H1 (cell line): Measurements from ENCODE around the gene PCDH11Y. TPM values are rescaled to one million over a fixed set of nuclear protein-coding genes. Genes with fewer than 3 reads are reported as not detected.
"Not testable (repeated sequence)": the region's sequence is repeated elsewhere in the genome, so short reads cannot be mapped to it uniquely, and the experiment has no call there.

Experiments used
- CTCF ChIA-PET: fragments of 300-600 bp; sonication (Branson Sonifier 250); formaldehyde crosslinking; loops from one replicate; lab custom pipeline; 2021; ENCODE audit not compliant: partially characterized antibody; lab: Charles Lee
- POLR2A ChIA-PET: fragments of 300-600 bp; sonication (Branson Sonifier 250); formaldehyde crosslinking; loops from one replicate; lab custom pipeline; 2021; ENCODE audit warnings: inconsistent platforms; ENCODE audit not compliant: partially characterized antibody; lab: Charles Lee
- DNase-seq, 2 experiments: peaks; one replicate each; pipeline versions ENCODE4 v3.0.0 to v3.0.0-alpha.2; 2010 to 2022; ENCODE audit warnings: low spot score in 2 of 2, low read depth in 1 of 2, mixed read lengths in 1 of 2
- FAIRE-seq: peaks from 2 replicates; lab custom pipeline; 2011; peaks lifted over from hg19 to GRCh38; lab: Jason Lieb, UNC
- H2AFZ ChIP-seq: 2 replicates; pipeline ENCODE4 v1.8.1; 2012; ENCODE audit warnings: low read length, inconsistent platforms
- H2AK5ac ChIP-seq: 2 replicates; pipeline ENCODE4 v1.6.1; 2013; ENCODE audit warnings: low read depth, low read length
- H2BK120ac ChIP-seq: replicated peaks from 2 replicates; pipeline ENCODE3; 2013; ENCODE audit warnings: low read depth, low read length, inconsistent platforms
- H2BK12ac ChIP-seq: 2 replicates; pipeline ENCODE4 v1.6.1; 2013; ENCODE audit warnings: low read depth, low read length
- H2BK15ac ChIP-seq: 2 replicates; pipeline ENCODE4 v1.6.1; 2013; ENCODE audit warnings: low read length
- H2BK20ac ChIP-seq: 2 replicates; pipeline ENCODE4 v1.6.1; 2013; ENCODE audit warnings: low read length
- H2BK5ac ChIP-seq: 2 replicates; pipeline ENCODE4 v1.6.1; 2013; ENCODE audit warnings: low read depth, low read length
- H3K14ac ChIP-seq: 2 replicates; pipeline ENCODE4 v1.6.1; 2013; ENCODE audit warnings: inconsistent platforms; ENCODE audit not compliant: insufficient read length
- H3K18ac ChIP-seq: 2 replicates; pipeline ENCODE4 v1.6.1; 2013; ENCODE audit warnings: low read length; ENCODE audit errors: extremely low read depth
- H3K23ac ChIP-seq: 2 replicates; pipeline ENCODE4 v1.6.1; 2013; ENCODE audit warnings: inconsistent platforms; ENCODE audit not compliant: insufficient read length
- H3K23me2 ChIP-seq: 2 replicates; pipeline ENCODE4 v1.6.1; 2013; ENCODE audit warnings: low read depth, low read length
- H3K27ac ChIP-seq: 2 replicates; pipeline ENCODE4 v1.6.1; 2011; ENCODE audit warnings: low read depth, low read length, inconsistent platforms
- H3K27me3 ChIP-seq, 4 experiments: replicated peaks in 1 of 4; 1 replicate in 1 of 4; 2 replicates in 3 of 4; pipeline versions ENCODE4 v1.6.1 to v1.8.1; 2011 to 2013; ENCODE audit warnings: low read length in 3 of 4, mild to moderate bottlenecking in 3 of 4, inconsistent platforms in 2 of 4, mixed read lengths in 2 of 4, moderate library complexity in 1 of 4; ENCODE audit not compliant: control insufficient read depth in 3 of 4, insufficient read depth in 3 of 4; ENCODE audit errors: extremely low read depth in 1 of 4
- H3K36me3 ChIP-seq, 4 experiments: 2 replicates each; pipeline versions ENCODE4 v1.6.1 to v1.8.1; 2011 to 2013; ENCODE audit warnings: mild to moderate bottlenecking in 4 of 4, low read length in 3 of 4, moderate library complexity in 2 of 4, control low read depth in 1 of 4, inconsistent platforms in 1 of 4; ENCODE audit not compliant: insufficient read depth in 4 of 4, control insufficient read depth in 2 of 4
- H3K4ac ChIP-seq: replicated peaks from 2 replicates; pipeline ENCODE3; 2013; ENCODE audit warnings: low read length, low read depth, mixed read lengths, inconsistent platforms; ENCODE audit not compliant: insufficient read length
- H3K4me1 ChIP-seq, 4 experiments: replicated peaks in 1 of 4; 1 replicate in 1 of 4; 2 replicates in 3 of 4; pipeline versions ENCODE4 v1.6.1 to v1.8.1; 2011 to 2013; ENCODE audit warnings: low read length in 3 of 4, inconsistent platforms in 2 of 4, mixed read lengths in 1 of 4; ENCODE audit not compliant: insufficient read depth in 4 of 4, control insufficient read depth in 3 of 4
- H3K4me2 ChIP-seq, 2 experiments: 2 replicates each; pipeline versions ENCODE4 v1.6.1 to v1.8.1; 2011 to 2013; ENCODE audit warnings: low read depth in 2 of 2, low read length in 2 of 2, control low read depth in 1 of 2, inconsistent platforms in 1 of 2, mild to moderate bottlenecking in 1 of 2; ENCODE audit not compliant: insufficient read depth in 1 of 2
- H3K4me3 ChIP-seq, 4 experiments: fragments of 200-600, 300-600 bp in 1 of 4; sonication (generic), shearing (Covaris generic), sonication (Bioruptor Twin) in 1 of 4; 2 replicates each; pipeline versions ENCODE4 v1.5.1 to v1.8.1; 2011 to 2016; ENCODE audit warnings: low read length in 4 of 4, low read depth in 3 of 4, control low read depth in 2 of 4, inconsistent platforms in 2 of 4, mild to moderate bottlenecking in 2 of 4, mixed read lengths in 1 of 4, moderate library complexity in 1 of 4; ENCODE audit not compliant: insufficient read depth in 2 of 4; ENCODE audit errors: extremely low read depth in 1 of 4
- H3K56ac ChIP-seq: replicated peaks from 2 replicates; pipeline ENCODE3; 2013; ENCODE audit warnings: low read depth, mild to moderate bottlenecking, mixed read lengths, low read length, inconsistent platforms; ENCODE audit not compliant: insufficient read length
- H3K79me1 ChIP-seq: 2 replicates; pipeline ENCODE4 v1.6.1; 2013; ENCODE audit warnings: low read depth, low read length, control low read depth
- H3K79me2 ChIP-seq, 2 experiments: 2 replicates each; pipeline versions ENCODE4 v1.6.1 to v1.8.1; 2012 to 2013; ENCODE audit warnings: low read length in 2 of 2, mild to moderate bottlenecking in 2 of 2, inconsistent platforms in 1 of 2; ENCODE audit not compliant: insufficient read depth in 2 of 2, control insufficient read depth in 1 of 2
- H3K9ac ChIP-seq, 4 experiments: replicated peaks in 1 of 4; 1 replicate in 1 of 4; 2 replicates in 3 of 4; pipeline versions ENCODE4 v1.6.1 to v1.8.1; 2011 to 2013; ENCODE audit warnings: low read depth in 3 of 4, low read length in 3 of 4, control low read depth in 2 of 4, mild to moderate bottlenecking in 2 of 4, moderate library complexity in 2 of 4, inconsistent platforms in 1 of 4; ENCODE audit errors: extremely low read depth in 1 of 4
- H3K9me3 ChIP-seq, 2 experiments: 2 replicates each; pipeline versions ENCODE4 v1.6.1 to v1.8.1; 2012 to 2013; ENCODE audit warnings: mild to moderate bottlenecking in 2 of 2, moderate library complexity in 2 of 2, control low read depth in 1 of 2, inconsistent platforms in 1 of 2, low read depth in 1 of 2, low read length in 1 of 2, mixed read lengths in 1 of 2; ENCODE audit not compliant: insufficient read depth in 2 of 2
- H4K20me1 ChIP-seq, 2 experiments: replicated peaks in 1 of 2; 2 replicates each; pipeline versions ENCODE3 to v1.8.1; 2011 to 2013; ENCODE audit warnings: inconsistent platforms in 2 of 2, low read length in 2 of 2, mild to moderate bottlenecking in 1 of 2; ENCODE audit not compliant: insufficient read depth in 2 of 2, control insufficient read depth in 1 of 2
- H4K5ac ChIP-seq: 2 replicates; pipeline ENCODE4 v1.6.1; 2013; ENCODE audit warnings: low read length, low read depth, mixed read lengths, inconsistent platforms; ENCODE audit not compliant: insufficient read length
- H4K8ac ChIP-seq: 2 replicates; pipeline ENCODE4 v1.8.0; 2013; ENCODE audit warnings: mild to moderate bottlenecking, moderate library complexity, low read length, inconsistent platforms; ENCODE audit not compliant: insufficient read depth; ENCODE audit errors: extremely low read depth
- H4K91ac ChIP-seq: replicated peaks from 2 replicates; pipeline ENCODE3; 2013; ENCODE audit warnings: low read length, mixed read lengths, inconsistent platforms; ENCODE audit not compliant: insufficient read length
- WGBS, 2 experiments: shearing (Covaris generic) in 1 of 2; methylation state at CpG; one replicate each; pipeline versions ENCODE4 v1.1.6 to v1.1.7; 2013 to 2015; ENCODE audit warnings: low lambda C conversion rate in 2 of 2, mixed read lengths in 2 of 2, inconsistent platforms in 1 of 2, low coverage in 1 of 2, missing lambda C conversion rate in 1 of 2; ENCODE audit not compliant: insufficient replicate concordance in 2 of 2, insufficient coverage in 1 of 2, insufficient read length in 1 of 2; ENCODE audit errors: extremely low coverage in 1 of 2, missing lambda C conversion rate in 1 of 2; 5-methylcytosine and 5-hydroxymethylcytosine counted together
- polyA plus RNA-seq, 7 experiments: library from polyadenylated mRNA; depleted of rRNA in 3 of 7; stranded (reverse) in 5 of 7; unstranded in 2 of 7; fragments of >200 nt in 5 of 7; fragments of 200-250 nt in 2 of 7; gene quantifications; 1 replicate in 5 of 7; 2 replicates in 1 of 7; 4 replicates in 1 of 7; pipeline versions ENCODE4 v1.2.1 to v1.2.3, GENCODE V29; 2011 to 2013; ENCODE audit warnings: missing spikeins in 2 of 7, mixed read lengths in 2 of 7
- total RNA-seq: library from RNA; stranded (reverse); fragmentation: NEBNext Ultra II Directional; extraction: Animal tissue kit (Norgen Biotek cat#: 25700); gene quantifications from 2 replicates; pipeline ENCODE4 v1.2.1, GENCODE V29; 2021

Gene PCDH11Y
- total and polyA plus RNA-seq, 2 of the 8 experiments (the other 6 are each of a cell fraction or from before 2014, with no cell fraction given), result 0.86 to 9.3 TPM

GRCh38 chrY:5324931-5325330 lies 324.8 kb downstream of the PCDH11Y start:
- WGBS, 2 experiments, result 5% methylated on average over 6 of the region's 7 CpGs; no CpG with 5 or more reads in 1 of the 2 experiments
- CTCF ChIA-PET, result not testable (repeated sequence)

GRCh38 chrY:5342220-5342619 lies 342.1 kb downstream of the PCDH11Y start:
- FAIRE-seq, result not testable (repeated sequence)
- 95% methylated on average over 2 of the region's 3 CpGs; no CpG with 5 or more reads in 1 of the 2 experiments for WGBS, 2 experiments

More at GRCh38 chrY:5324931-5325330, 324.8 kb downstream of the PCDH11Y start:
- H3K27ac ChIP-seq, H3K56ac ChIP-seq, H3K14ac ChIP-seq, H3K4me1 ChIP-seq, H4K5ac ChIP-seq, H2BK120ac ChIP-seq, H3K18ac ChIP-seq, H3K79me2 ChIP-seq, H2AFZ ChIP-seq, FAIRE-seq, H4K8ac ChIP-seq, H3K4me2 ChIP-seq, H2BK20ac ChIP-seq, H3K23me2 ChIP-seq, H2BK15ac ChIP-seq, H2BK12ac ChIP-seq, H3K79me1 ChIP-seq, H4K91ac ChIP-seq, H3K27me3 ChIP-seq, H4K20me1 ChIP-seq, H3K9ac ChIP-seq, H3K4ac ChIP-seq, H3K23ac ChIP-seq, H2AK5ac ChIP-seq, POLR2A ChIA-PET, H3K9me3 ChIP-seq, H3K36me3 ChIP-seq, H3K4me3 ChIP-seq, H2BK5ac ChIP-seq: not testable (repeated sequence)
- DNase-seq, result peak in 1 of 2 experiments; percentile 52

More at GRCh38 chrY:5342220-5342619, 342.1 kb downstream of the PCDH11Y start:
- H3K23ac ChIP-seq, H3K27ac ChIP-seq, H3K27me3 ChIP-seq, H2BK15ac ChIP-seq, H2AK5ac ChIP-seq, H3K9me3 ChIP-seq, H3K79me1 ChIP-seq, H3K4me2 ChIP-seq, H2BK12ac ChIP-seq, H3K4me1 ChIP-seq, H3K36me3 ChIP-seq, H3K79me2 ChIP-seq, H3K18ac ChIP-seq, H3K4ac ChIP-seq, H3K4me3 ChIP-seq, H4K5ac ChIP-seq, H4K91ac ChIP-seq, H3K14ac ChIP-seq, H3K56ac ChIP-seq, H2BK5ac ChIP-seq, H3K9ac ChIP-seq, H4K20me1 ChIP-seq, H2BK20ac ChIP-seq, CTCF ChIA-PET, H2AFZ ChIP-seq, H2BK120ac ChIP-seq, POLR2A ChIA-PET, H4K8ac ChIP-seq, DNase-seq, H3K23me2 ChIP-seq: not testable (repeated sequence)
